ENCODE data around the gene RPS19BP1.

- TF ChIP-seq CTCF (IDR thresholded peaks at IDR 0.05) (no peak), EP300 (IDR thresholded peaks at IDR 0.05) (no peak)
Measured at GRCh38 chr22:39504071-39504470, 28.5 kb downstream of the RPS19BP1 start.
